Stimulated activated naive CD4-positive, alpha-beta T cell (primary cell): ENCODE data around the gene MCF2L.

Experiments
- DNase-seq, 6 experiments: peaks; one replicate each; lab custom pipeline; 2025; lab: John Stamatoyannopoulos, UW

MCF2L gene

DNA sequence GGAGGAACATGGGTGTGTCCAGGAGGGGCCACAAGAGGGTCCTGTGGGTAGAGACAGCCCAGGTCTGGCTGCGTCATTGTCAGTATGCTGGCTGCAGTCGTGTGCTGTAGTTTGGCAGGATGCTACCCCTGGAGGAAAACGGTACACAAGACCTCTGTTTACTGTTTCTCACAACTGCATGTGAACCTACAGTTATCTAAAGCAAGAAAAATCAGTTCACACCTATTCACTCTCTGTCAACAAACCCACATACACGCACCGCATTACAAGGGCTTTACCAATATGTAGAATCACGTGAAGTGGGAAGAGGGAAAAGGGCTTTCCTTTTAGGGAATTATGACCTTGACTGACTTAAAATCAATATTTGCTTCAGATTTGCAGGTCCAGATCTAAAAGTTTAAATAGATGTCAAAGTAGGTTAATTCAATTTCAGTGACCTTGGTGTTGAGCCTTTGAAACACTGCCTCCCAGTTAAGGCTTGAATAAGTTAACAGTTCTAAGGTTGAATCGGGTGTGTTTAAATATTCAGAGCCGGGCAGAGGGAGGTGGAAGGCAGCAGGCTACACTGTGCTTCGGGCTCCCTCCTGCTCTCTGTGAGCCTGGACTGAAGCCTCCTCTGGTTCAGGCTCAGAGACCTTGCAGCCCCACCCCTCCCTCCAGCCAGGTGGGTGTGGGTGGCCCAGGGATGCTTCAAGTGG lies 17.2 kb upstream of the MCF2L start:
- no peak for DNase-seq

DNA sequence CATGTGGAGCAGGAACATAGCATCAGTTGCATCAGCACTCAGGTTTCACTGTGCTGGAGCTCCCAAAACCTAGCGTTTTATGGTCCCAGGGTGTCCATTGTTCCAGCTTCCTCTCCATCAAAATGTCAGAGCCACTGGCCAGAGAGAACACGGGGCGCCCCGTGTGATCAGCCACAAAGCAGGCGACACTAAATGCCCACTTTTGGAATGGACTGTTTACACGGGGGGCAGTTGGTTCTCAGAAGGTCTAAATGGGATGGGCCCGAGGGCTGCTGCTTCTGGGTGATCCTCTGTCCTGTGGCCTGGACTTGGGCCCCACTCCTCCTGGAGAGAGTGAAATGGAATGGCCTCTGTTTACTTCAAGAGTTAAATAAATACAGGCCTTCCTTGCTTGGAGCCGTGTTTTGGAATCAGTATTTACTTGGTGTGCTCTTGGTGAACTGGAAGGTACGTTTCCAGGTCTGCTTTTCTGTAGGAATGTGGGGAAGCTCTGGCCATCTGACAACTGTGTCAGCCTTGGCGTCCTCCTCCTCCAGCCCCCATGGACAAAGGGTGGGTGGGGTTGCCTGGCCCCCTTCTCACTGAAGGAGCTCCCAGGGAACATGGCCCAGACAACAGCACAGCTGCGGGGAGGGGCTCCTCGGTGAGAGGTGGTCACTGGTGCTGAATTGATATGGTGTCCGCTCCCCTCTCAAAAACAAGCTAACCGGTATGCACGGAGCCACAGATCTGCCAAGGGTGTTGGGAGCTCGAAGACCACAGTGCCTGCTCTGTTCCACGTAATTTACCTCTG lies 16.1 kb upstream of the MCF2L start:
- no peak for DNase-seq

- no peak for DNase-seq
Observed at GRCh38 chr13:112953591-112954487, 15.2 kb upstream of the MCF2L start.

- no peak for DNase-seq
Observed at GRCh38 chr13:112954488-112955270, 14.3 kb upstream of the MCF2L start.

GRCh38 chr13:112955271-112955937 lies 13.6 kb upstream of the MCF2L start:
- no peak for DNase-seq

GRCh38 chr13:112955956-112956355 lies 13.1 kb upstream of the MCF2L start:
- no peak for DNase-seq

DNA sequence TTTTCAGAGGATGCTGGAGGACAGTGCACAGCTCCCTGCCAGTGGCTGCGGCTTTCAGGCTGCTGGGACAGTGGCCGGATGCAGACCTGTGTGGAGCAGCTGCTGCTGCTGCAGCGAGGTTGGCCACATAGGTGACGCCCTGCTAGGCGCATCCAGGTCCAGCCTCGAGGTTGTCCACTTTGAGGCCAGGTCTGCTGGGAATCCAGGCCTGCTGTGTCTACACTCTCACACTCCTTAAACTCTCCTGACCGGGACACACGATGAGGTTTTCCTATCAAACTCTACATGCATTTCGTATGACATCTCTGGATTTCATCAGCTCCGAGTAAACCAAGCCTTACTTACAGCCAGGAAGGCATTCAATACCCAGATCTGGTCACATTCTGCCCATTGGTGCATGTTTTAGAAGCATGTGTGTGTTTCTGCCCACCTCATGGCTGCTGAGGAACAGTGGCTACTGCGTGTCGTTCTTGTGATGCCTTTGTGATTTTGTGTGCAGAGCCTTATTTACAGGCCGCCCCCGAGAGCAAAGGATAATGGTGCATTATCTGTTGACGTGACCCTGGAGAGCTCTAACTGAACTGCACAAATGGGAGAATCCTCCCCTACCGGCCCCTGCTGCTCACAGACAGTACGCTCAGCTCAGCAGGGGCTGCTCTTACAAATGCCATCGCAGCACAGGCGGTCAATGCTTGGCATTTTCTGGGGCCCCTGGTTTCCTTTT lies 12.3 kb upstream of the MCF2L start:
- DNase-seq = no peak

DNA sequence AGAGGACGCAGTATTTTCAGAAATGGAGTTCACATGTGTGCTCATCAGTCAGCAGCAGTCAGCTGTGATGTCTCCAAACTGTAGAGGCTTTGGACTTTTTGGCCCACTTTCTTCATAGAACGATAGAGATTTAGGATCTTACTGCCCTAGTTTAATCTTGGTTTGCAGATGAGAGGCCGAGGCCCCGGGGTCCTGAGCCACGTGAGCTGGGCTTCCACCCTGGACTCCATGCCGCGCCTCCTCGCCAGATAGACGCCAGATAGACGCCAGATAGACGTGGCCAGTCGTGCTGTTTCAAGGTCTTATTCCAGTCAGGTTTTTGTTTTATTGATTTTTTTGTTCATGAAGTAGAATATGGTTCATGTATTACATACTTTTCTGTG lies 11.7 kb upstream of the MCF2L start:
- no peak for DNase-seq

- no peak for DNase-seq
Observed at GRCh38 chr13:112958127-112958989, 10.7 kb upstream of the MCF2L start.

GRCh38 chr13:112959206-112959605 lies 9.8 kb upstream of the MCF2L start:
- DNase-seq = no peak

DNA sequence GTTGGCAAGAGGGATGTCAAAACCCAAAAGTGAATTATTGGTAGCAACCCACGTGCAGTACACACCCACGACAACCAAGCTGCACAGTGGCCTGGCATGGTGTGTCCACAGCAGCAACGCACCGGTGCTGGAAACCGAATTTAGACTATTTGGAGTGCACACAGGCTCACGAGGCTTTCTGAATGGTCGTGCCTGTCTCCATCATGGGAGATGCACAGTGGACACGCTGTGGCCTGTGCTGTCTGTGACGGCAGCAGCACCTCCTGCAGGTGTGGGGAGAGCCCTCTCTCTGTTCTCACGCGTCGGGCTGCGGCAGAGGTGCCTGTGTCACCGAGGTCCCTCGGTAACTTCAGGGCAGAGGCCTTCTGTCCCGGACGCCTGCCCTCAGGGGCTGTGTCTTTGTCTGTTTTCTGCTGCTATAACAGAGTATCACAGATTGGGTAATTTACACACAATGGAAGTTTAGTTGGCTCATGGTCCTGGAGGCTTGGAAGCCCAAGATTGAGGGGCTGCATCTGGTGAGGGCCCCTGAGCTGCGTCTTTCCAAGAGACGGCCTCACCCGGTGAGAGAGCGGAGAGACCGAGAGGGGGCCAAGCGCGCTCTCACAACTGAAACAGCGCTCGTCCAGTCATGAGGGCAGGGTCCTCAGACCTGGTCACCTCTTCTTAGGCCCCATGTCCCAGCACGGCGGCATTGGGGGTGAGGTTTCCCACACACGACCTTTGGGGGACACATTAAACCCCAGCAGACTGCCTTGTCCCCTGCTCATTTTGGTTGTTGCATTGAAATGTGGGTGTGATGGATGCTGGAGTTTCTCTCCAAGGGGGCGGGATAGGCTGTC lies 9.1 kb upstream of the MCF2L start:
- DNase-seq = no peak

DNA sequence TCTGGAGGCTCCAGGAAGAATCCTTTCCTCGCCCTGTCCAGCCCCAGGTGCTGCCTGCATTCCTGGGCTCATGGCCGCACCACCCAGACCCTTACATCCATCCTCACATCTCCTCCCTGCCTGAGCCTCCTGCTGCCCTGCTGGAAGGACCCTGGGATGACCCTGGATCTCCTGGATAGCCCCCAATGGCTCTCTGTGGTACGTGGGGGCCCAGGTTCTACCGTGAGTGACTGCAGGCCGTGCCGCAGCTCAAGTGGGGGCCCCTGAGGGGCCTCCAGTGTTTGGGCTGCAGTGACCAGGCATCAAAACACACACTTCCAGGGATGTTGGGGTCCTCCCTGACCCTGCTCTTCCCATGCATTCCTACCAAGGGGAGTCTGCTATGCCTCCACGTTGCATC lies 8.3 kb upstream of the MCF2L start:
- no peak for DNase-seq

DNA sequence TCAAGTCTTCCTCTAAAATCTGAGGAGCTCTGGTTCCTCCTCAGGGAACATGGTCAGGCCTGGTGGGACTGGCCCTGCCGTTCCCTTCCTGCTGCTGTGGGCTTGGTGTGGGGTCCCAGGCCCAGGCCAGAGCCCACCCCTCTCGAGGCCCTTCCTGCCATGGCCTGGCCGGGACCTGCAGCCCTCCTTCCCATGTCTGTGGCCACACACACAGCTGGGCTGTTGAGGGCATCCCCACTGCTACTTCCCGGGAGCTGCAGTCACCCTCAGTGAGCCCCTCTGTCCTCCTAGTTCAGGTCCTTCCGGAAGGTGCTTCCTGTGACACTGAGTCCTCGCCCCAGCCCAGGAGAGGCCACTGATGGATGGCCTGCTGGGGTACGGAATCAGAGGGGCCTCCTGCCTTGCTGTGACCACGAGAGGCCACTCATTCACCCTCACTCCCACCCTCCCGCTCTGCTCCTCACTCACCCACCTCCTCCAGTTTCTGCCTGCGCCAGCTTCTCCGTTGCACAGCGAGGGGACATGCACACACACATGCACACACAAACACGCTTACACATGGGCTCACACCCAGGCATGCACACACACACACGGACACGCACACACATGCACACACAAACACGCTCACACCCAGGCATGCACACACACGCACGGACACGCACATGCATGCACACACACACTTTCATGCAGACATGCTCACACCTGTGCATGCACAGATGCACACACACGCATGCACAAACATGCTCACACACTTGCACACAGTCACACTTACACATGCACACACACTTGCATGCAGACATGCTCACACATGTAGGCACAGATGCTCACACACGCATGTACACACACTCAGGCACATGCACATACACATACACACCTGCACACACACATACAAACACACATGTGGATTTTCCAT lies 7.3 kb upstream of the MCF2L start:
- no peak for DNase-seq

GRCh38 chr13:112962396-112962795 lies 6.6 kb upstream of the MCF2L start:
- no peak for DNase-seq

- no peak for DNase-seq
Observed at GRCh38 chr13:112962911-112963625, 5.9 kb upstream of the MCF2L start.

DNA sequence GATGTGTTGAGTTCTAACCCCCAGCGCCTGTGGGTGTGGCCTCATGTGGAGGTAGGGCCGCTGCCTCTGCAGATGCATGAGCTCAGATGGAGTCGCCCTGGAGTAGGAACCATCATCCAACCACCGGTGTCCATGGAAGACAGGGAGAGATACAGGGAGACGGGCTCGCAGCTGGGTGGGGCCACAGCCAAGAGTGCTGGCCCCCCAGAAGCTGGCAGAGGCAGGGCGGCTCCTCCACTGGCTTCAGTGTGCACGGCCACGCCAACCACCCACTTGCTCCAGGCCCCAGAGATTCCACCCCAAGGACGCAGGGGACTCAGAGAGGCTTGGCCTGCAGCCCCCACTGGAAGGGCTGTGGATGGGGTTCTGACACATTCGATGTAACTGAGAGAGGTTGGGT lies 5.4 kb upstream of the MCF2L start:
- DNase-seq = no peak

- no peak for DNase-seq
Observed at GRCh38 chr13:112964971-112965492, 4.0 kb upstream of the MCF2L start.
